ENCODE data around the gene CTNNB1. TPM values are rescaled to one million over a fixed set of nuclear protein-coding genes. Genes with fewer than 3 reads are reported as not detected.

Gene CTNNB1
- total and polyA plus RNA-seq, 2 of the 4 experiments (the other 2 are of a cell fraction): 364 to 1,677 TPM

- Histone ChIP-seq H3K27ac (ENCODE audit: insufficient read depth, low read length) (no peak overlapping the region), H4K8ac (ENCODE audit: low read depth in 2 of 2, low read length in 2 of 2) (no peak overlapping the region), H3K9ac (ENCODE audit: low read depth, low read length) (no peak overlapping the region), H3K36me3 (ENCODE audit: control insufficient read depth, insufficient read depth, low read length) (no peaks in the 10 kb centered on the region), H2AK5ac (ENCODE audit: low read depth, low read length) (no peak overlapping the region), H2BK15ac (ENCODE audit: low read depth, low read length) (no peak overlapping the region), H3K9me3 (ENCODE audit: control insufficient read depth, insufficient read depth, low read length) (no peaks in the 10 kb centered on the region), H3K4me3 (ENCODE audit: insufficient read depth, low read depth, low read length) (no peak overlapping the region), H3K27me3 (ENCODE audit: control insufficient read depth, insufficient read depth, low read length) (no peaks in the 10 kb centered on the region), H4K5ac (ENCODE audit: low read depth, low read length) (no peak overlapping the region), H3K23ac (ENCODE audit: low read depth, low read length) (no peak overlapping the region), H3K56ac (ENCODE audit: extremely low read depth, insufficient read depth, low read length) (no peak overlapping the region), H3K14ac (replicated peaks; ENCODE audit: low read depth, low read length) (no peak overlapping the region), H3K9me1 (ENCODE audit: insufficient read depth, low read length) (peaks cover 8% of the 10 kb centered on the region), H3K4me2 (ENCODE audit: low read depth, low read length) (no peak overlapping the region), H2AK9ac (replicated peaks; ENCODE audit: low read depth, low read length, poor library complexity) (no peak overlapping the region), H4K20me1 (ENCODE audit: insufficient read depth, low read length) (peaks cover 93% of the 10 kb centered on the region), H3K18ac (ENCODE audit: low read depth, low read length) (no peak overlapping the region), H2BK120ac (ENCODE audit: low read depth, low read length) (no peak overlapping the region), H3K4me1 (ENCODE audit: control insufficient read depth, insufficient read depth, low read length) (no peaks in the 10 kb centered on the region; the same call in none of the 2 replicates), H4K91ac (ENCODE audit: insufficient read depth, low read depth, low read length) (no peak overlapping the region), H2AFZ (replicated peaks; ENCODE audit: low read length, poor library complexity) (no peak overlapping the region), H2BK20ac (ENCODE audit: low read depth, low read length) (no peak overlapping the region), H2BK5ac (ENCODE audit: low read depth, low read length, poor library complexity, severe bottlenecking) (no peak overlapping the region), H3K4ac (ENCODE audit: low read depth, low read length) (no peak overlapping the region), H3K79me1 (ENCODE audit: low read depth in 1 of 2, low read length in 2 of 2) (peaks cover 0 to 36% of the 10 kb centered on the region in 2 experiments; a peak in 3 of 4 replicates)
- WGBS, 2 experiments (ENCODE audit: extremely low coverage in 2 of 2, insufficient read length in 1 of 2): no CpG with 5 or more reads among the region's 2 CpGs
- no TSS peak for BruUV-seq (replicated peaks)
- ChIA-PET CTCF (no interaction called here), POLR2A (ENCODE audit: unreplicated experiment) (interaction anchor here (0.6 kb wide), 2 partner anchors 17 to 907 kb away, joined by 3 to 5 read pairs; no protein-coding TSS in a partner anchor)
- in situ Hi-C loops (cut with MboI; ENCODE audit: low sequenced_read_pairs) (loop anchor here (25.0 kb wide), 1 partner anchor 474 kb away; no protein-coding TSS in a partner anchor), dilution Hi-C loops (cut with HindIII; ENCODE audit: low sequenced_read_pairs, unreplicated experiment) (no loop called here), intact Hi-C loops (cut with micrococcal nuclease) (no loop called here)
- no peak for TF ChIP-seq RFX5 (IDR thresholded peaks at IDR 0.05; ENCODE audit: low read depth, low read length)
- TF ChIP-seq USF2 (IDR thresholded peaks at IDR 0.05; ENCODE audit: low read depth, low read length): no peak
- no peak for TF ChIP-seq MXI1 (IDR thresholded peaks at IDR 0.05; ENCODE audit: borderline replicate concordance, low read depth, low read length)
- no peak for TF ChIP-seq POLR2A (IDR thresholded peaks at IDR 0.05; ENCODE audit: low read depth, low read length)
- no peak for TF ChIP-seq MAZ (IDR thresholded peaks at IDR 0.05; ENCODE audit: borderline replicate concordance, low read depth, low read length)
- TF ChIP-seq ELK1 (IDR thresholded peaks at IDR 0.05; ENCODE audit: borderline replicate concordance, low read depth, low read length): no peak
- no peak for TF ChIP-seq SMC3 (IDR thresholded peaks at IDR 0.05; ENCODE audit: low read depth, low read length)
- no peak for TF ChIP-seq MAFK (IDR thresholded peaks at IDR 0.05; ENCODE audit: low read depth, low read length)
- no peak for TF ChIP-seq BHLHE40 (IDR thresholded peaks at IDR 0.05; ENCODE audit: low read depth, low read length)
- TF ChIP-seq RCOR1 (IDR thresholded peaks at IDR 0.05; ENCODE audit: insufficient replicate concordance, low read length): no peak
- TF ChIP-seq, protein P1, sequence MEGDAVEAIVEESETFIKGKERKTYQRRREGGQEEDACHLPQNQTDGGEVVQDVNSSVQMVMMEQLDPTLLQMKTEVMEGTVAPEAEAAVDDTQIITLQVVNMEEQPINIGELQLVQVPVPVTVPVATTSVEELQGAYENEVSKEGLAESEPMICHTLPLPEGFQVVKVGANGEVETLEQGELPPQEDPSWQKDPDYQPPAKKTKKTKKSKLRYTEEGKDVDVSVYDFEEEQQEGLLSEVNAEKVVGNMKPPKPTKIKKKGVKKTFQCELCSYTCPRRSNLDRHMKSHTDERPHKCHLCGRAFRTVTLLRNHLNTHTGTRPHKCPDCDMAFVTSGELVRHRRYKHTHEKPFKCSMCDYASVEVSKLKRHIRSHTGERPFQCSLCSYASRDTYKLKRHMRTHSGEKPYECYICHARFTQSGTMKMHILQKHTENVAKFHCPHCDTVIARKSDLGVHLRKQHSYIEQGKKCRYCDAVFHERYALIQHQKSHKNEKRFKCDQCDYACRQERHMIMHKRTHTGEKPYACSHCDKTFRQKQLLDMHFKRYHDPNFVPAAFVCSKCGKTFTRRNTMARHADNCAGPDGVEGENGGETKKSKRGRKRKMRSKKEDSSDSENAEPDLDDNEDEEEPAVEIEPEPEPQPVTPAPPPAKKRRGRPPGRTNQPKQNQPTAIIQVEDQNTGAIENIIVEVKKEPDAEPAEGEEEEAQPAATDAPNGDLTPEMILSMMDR (conservative IDR thresholded peaks at IDR 0.05; ENCODE audit: low read depth, low read length): no peak
- TF ChIP-seq CEBPB (IDR thresholded peaks at IDR 0.05; ENCODE audit: low read depth, low read length): no peak
- TF ChIP-seq NFE2L2 (IDR thresholded peaks at IDR 0.05; ENCODE audit: low read depth, low read length): no peak
- no peak for TF ChIP-seq RAD21 (IDR thresholded peaks at IDR 0.05; ENCODE audit: low read length)
- TF ChIP-seq FOS (IDR thresholded peaks at IDR 0.05; ENCODE audit: low read depth, low read length): no peak
- TF ChIP-seq CHD1 (IDR thresholded peaks at IDR 0.05; ENCODE audit: low read depth, low read length): no peak
- ATAC-seq (ENCODE audit: low read depth): 0 out of 2 replicates have a peak, but pooled peaks have one; percentile 13
- no peak for DNase-seq
These were observed 14.3 kb downstream of the CTNNB1 start for GRCh38 chr3:41213588-41213987.
